GM18907 (cell line): ENCODE data around the gene SLC7A1.

Source experiments
- ATAC-seq: cut with Tn5 transposase; IDR thresholded peaks from one replicate; pipeline ENCODE4 v1.9.1; 2021; ENCODE audit warnings: mild to moderate bottlenecking, moderate library complexity; ENCODE audit not compliant: unreplicated experiment

Gene SLC7A1

DNA sequence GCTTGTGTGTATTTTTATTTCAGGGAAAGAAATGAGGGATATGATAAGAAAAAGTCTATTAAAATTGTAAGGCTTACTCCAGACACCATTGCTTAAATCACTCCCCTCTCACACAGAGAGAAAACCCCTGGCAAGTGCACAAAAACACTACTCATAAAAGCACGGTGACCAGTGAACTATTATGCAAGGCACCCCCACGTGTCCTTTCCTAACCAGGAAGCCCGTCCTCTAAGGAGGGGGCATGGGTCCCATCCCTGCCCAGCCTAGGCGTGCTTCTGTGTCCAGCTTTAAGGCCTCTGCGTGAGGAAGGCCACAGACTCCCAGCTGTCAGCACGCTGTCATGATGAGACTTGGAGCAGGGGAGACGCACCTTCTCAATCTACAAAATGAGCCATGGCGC is 83.5 kb downstream of the SLC7A1 start:
- ATAC-seq = no peak

DNA sequence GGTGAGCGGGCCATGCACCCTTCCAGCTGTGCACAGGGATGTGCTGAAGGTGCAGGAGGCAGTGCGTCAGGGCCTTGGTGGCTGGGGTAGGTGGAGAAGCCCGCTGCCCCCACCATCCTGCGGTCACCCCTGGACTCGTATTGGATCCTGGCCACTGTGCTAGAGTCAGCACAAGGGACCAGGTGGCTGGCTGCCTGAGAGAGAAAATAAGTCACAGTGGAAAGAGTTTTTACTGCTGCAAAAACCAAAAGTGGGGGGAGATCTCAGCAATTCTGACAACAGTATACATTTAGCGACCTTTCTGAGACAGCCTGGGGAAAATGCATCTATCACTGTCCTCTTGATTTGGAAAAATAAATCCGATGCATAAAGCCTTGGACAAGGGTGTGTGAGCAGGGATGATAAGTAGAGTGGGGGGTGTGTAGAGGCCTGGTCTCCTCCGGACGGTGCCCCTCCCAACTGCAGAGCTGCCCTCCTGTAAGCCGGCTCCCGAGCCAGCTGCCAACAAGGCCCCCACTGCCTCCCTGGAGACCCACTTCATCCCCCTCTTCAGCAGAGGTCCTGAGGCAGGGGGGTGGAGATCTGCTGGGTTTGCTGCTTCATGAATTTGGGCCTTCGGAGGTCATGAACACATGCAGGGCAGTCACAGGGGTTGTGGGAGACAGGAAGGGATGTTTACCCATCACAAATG is 84.2 kb downstream of the SLC7A1 start:
- ATAC-seq = no peak

DNA sequence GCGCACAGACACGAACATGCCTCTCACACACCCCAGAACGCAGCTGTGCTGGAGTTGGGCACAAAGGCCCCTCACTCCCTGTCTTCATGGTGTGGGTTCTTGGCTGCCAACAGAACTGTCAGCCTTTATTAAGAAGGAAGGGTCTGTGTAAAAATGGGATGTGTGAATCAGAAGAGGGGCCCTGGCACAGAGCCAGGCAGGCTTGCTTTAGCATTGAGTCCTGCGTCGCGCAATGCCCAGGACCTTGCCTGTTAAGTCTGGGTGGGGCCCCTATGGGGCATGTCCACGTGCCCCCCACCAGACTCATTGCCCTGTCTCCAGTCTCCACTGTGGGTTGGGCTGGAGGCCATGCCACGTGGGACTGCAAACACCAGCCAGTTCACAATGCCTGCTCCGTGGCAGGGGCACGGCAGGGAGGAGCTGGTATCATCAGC is 84.8 kb downstream of the SLC7A1 start:
- ATAC-seq = no peak

DNA sequence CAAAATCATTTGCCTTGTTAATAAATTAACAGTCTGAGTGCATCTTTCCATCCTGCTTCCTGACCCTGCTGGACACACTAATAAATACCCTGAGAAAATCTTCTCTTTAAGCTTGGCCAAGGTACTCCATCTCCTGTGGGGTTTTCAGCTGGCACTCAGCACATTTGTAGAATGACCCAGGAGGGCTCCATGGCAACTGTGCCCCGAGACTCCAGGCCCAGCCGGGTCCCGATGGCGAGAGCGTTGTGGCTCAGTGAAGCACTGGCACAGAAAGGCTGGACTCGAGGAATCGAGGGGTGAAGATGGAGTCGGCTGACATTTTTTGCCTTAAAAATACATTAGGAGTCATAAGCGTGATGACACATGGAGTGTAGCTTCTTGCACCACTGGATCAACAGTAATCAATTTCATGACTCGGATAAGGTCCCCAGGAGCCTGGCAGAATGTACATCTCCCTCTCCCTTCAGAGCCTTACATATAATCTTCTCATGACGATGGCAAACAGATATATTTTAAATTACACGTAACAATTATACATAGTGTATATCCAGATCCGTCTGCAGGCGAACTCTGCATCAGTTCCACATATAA is 85.4 kb downstream of the SLC7A1 start:
- no peak for ATAC-seq

DNA sequence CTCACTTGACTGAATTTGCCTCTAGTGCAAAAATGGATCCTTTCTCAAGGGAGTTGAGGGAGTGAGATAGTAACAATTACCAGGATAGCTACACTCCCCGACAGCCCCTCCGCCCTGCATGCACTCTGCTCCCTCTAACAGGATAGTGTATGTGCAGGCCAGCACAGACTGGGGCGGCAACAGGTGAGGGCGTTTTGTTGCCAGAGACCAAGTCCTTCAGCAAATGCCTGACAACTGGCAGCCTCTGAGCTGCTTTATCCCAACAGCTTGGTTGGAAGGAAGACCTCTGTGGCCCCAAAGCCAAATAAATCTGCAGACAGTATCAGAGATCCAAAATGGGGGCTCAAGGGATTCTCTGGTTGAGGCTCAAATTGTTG is 86.6 kb downstream of the SLC7A1 start:
- ATAC-seq = no peak

DNA sequence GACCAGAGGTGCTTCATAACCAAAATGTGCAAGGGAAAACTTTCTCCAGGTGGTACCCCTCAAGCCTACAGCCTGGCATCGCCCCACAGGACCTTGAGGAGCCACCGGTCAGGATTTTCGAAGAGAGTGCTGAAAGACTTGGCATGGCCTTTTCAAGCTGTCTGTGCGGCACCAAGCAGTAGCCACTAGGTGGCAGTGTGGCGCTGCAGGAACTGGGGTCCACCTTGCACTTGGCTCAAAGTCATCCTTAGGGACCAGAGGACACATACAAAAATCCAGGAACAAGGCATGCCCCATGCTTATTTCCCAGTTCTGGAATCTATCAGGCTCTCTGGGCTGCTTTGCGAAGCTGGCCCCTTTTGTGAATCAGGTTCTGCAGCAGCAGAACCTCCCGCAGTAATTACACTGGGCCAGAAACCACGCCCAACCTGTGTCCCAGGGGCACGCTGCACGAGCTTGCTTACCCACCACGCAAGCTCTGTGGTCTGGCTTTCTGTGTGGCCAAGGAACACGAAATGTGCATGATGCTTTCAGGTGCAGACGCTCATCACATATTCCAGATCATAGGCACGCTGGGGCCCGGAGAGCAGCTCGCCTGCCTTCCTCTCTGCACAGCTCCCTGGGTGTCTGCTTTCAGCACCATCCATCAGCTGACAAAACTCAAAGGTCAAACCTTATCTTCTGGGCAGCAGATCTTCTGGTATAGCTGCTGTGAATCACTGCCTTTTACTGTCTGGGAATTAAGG is 87.2 kb downstream of the SLC7A1 start:
- ATAC-seq = peak; percentile 76

DNA sequence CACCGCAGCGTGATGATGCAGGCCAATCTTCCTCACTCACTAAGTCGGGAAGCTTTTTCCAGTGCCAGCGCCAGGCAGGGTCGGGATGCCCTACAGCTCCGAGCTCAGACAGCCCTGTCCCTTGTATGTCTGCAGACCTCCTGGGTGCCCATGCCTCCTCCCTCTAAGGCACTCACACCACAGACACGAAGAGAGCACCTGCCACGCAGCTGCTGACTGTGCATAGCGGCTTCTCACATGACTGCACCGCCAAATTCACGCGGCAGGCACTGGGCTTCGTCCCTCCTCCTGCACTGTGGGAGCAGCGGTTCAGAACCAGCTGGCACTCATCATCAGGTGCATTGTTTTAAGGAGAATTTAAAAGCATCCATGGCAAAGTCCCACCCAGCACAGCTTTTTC is 88.1 kb downstream of the SLC7A1 start:
- ATAC-seq = no peak

DNA sequence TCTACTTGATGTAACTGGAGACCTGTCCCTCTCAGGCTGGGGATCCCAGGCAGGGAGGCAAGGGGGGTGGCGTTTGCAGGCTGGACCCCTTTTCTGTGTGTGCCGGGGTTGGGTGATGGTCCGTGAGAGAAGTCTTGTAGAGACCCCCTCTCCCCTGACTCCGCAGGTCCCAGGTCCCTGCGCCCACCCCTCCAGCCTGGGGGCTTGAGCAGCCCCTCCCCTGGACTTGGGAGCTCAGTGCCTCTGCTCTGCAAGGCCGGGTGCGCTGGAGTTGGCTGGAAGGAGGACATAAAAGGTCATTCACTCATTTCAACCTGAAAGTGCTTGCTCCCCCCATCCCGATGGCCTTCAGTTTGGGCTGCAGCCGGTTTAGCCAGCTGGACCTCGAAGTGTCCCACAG is 89.5 kb downstream of the SLC7A1 start:
- ATAC-seq = no peak

DNA sequence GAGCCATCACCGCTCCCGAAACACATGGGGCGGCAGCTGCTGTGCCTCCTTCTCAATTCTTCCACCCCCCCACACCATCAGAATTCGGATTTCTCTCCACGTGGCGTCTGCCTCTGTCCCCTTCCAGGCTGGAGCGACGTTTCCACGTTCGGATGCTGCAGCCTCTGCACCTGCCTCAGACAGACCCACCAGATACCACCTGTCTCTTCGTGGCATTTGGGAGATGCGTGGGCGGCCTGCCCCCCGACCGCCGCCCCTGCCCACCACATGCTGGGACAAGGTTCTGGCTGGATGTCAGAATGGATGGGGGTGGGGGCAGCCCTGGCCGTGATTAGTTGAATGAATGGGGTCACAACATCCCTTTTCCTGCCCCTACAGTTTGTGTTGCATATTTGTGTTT is 90.0 kb downstream of the SLC7A1 start:
- no peak for ATAC-seq

DNA sequence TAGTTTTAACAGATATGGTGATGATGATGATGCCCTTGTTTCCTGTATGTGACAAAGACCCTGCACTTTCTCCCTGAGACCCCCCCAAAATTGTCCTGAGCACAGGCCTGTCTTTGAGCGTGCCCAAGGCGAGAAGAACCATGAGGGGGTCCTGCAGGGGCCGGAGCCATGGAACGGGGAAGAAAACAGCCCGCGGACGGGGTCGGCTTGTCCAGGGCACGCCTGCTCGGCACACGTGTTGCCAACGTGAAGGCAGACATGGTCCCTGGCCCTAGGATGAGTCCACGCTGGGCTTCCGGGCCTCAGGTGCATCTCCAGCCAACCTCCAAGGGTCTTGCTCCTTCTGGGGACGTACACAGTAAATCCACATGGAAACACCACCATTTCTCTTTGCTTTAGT is 90.8 kb downstream of the SLC7A1 start:
- no peak for ATAC-seq

DNA sequence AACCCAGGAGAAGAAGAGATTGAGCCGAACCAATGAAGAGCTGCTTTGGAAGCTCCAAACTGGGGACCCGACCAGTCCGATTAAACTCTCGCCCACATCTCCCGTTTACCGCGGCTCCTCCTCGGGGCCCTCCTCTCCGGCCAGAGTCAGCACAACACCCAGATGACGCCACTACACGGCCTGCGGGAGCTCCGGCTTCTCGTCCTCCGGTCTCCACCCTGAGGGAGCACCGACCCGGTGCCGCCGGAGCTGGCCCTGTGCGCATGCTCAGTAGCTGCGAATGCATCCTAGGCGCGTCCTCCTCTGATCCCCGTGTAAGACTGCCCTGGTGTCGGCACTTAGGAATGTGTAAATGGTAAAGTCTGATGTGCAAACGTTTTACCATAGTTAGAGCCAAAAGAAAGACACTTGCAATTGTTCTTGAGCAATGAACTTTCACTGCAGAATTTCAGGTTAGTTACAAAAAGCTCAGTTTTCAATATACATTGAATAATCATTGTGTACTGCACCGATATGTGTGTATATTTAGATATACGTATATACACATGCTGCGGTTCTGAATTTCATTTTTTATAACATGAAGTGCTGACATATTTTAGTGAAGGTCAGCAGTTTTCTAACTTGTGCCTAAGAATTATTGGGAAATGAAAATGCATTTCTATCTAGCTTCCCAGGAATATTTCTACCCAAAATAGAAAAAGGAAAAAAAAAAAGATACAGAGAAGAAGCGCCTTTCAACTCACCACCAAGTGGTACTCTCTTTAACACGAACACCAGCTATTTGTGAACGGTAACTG is 92.2 kb downstream of the SLC7A1 start:
- no peak for ATAC-seq

DNA sequence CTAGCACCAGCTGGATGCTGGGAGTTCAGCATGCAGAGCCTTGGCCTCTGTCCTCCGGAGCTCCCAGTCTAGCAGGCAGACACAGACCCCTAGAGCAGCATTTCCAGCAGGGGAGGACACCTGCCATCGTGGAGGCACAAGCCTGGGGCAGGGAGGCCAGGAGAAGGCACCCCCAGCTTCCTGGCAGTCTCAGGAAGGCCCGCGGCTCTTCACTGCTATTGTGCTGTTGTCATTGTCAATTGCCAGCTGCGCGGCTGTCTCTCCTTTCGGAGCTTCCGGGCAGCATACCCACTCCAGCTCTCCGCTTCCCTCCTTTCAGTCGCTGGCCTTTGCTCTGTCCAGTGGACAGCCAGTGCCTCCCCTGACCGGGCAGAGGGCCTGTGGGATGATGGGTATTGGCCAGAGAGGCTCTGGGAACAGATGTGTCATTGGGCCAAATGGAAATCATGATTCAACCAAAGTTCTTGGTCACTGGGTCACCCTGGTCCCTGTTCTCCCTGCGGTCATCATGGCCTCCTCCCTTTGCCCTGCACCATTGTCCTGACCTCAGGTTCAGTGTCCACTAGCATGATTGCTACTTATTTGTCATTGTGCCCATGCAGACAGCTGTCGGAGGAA is 93.0 kb downstream of the SLC7A1 start:
- ATAC-seq = no peak

DNA sequence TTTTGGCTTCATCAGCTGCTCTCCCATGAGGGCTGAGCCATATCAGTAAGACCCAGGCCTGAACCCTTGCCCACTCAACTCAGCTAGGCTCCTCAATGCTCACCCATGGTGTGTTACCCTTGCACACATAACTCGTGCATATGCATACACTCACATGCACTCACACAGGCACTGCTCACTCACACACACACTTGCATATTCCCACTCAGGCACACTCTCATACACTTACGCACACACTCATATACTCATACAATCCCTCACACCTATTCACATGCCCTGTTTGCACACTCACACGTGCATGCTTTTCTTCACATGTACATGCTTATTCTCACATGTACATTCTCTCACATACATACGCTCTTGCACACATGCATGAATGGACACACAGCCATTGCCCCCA is 93.8 kb downstream of the SLC7A1 start:
- ATAC-seq = no peak

DNA sequence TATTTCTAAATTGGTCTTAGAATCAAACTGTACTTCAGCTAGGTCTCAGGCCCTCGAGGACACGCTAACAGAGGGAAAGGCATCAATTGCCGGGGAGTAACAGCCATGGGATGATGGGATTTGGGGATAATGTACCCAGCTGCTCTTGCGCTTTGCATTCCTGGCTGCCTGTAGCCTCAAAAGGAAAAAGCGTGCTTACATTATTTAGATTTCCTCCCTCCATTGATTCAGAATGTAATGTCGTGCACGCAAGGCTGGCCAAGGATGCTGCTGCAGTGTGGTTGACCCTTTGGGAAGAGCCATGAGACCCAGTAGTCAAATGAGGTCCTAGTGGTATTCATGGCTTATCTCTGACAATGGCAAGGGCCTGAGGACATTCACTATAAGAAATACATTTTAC is 95.1 kb downstream of the SLC7A1 start:
- ATAC-seq = no peak

DNA sequence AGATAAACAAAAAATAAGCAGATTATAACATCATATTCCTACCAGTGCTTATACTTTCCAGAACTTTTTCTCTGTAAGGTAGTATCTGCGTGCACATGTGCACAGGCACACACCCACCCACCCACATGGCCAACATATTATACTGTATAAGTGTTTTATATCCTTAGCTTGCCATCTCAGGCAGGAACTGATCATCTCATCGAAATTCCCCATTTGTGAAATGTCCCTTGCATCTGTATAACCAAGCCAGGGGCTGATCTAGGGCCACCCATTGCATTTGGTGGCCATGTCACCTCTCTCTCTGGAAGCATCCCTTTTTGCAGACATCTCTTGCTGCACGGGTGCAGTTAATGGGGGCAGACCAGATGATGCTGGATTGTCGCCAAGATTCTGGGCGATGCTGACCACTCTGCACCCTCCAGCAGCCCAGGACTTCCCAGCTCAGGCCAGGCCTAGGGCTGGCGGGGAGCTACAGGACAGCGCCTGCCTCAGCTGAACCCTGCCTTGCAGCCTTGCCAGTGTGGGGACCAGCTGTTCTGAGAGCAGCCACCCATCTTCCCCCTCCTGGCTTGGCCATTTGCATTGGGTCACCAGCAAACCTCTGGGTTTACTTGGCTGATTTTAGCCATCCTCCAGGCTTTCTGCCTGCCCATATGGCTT is 95.9 kb downstream of the SLC7A1 start:
- no peak for ATAC-seq

DNA sequence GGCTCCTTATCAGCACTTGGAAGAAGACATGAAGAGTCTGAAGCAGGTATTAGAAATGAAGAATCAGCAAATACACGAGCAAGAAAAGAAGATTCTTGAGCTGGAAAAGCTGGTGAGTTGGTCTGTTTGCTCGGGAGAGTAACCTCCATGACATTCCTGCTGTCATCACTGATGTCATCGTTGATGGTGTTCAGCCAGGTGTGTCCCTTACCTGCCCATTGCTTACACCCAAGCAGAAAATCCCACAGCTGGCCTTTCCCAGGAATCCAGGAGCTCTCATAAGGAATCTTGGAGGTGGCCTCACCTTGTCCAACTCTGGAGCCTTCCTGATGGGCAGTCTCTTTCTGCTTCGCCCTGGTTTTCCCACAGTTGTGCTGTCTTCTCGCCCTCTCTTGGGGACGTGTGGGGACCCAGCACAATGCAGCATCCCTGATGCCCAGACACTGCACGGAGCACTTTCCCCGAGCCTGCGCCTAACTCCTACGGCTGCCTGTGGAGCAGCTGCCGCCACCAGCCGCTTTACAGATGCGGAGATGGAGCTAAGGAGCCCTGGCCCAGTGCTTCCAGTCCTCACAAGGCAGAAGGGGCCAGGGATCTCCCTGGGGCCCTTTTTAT is 97.0 kb downstream of the SLC7A1 start:
- ATAC-seq = no peak

DNA sequence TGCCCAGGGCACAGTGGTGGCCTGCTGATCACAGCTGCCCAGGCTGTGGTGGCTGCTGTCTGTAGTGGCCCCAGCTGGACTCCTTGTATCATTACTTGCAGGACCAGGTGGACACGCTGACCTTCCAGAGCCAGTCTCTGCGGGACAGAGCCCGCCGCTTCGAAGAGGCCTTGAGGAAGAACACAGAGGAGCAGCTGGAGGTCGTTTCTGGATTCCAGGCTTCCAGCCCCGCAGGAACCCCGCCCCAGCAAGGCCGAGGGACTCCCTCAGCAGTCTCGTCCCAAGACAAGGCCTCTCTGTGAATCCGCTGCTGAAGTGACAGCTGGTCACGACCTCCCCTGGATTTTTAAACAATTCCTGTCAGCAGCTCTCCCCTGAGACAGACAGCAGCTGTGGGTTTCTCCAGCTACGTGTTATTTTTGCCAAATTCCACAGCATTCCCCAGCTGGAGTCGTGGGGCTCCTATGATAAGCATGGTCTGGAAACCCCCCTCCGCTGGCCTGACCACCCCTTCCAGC is 98.3 kb downstream of the SLC7A1 start:
- no peak for ATAC-seq

DNA sequence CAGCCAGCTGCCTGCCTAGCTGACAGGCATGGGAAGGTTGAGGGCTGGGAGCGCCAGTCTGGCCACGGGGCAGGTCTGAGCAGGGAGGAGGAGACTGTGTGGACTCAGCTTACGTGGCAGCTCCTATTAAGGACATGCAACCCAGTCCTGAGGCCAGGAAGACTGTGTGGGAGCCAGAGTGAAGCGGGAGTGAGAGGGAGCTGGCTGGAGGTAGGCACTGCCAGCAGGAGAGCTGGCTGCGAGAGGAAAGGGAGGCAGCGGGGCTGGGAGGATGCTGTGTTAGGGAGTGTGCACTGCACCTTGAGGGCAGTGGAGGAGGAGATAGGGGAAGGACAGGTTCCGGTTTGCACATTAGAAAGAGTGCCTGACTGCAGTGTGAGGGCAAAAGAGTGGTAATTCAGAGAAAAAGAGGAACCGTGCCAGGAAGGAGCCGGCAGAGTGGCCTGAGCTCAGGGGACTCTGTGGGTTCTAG is 99.2 kb downstream of the SLC7A1 start:
- ATAC-seq = peak; percentile 69

DNA sequence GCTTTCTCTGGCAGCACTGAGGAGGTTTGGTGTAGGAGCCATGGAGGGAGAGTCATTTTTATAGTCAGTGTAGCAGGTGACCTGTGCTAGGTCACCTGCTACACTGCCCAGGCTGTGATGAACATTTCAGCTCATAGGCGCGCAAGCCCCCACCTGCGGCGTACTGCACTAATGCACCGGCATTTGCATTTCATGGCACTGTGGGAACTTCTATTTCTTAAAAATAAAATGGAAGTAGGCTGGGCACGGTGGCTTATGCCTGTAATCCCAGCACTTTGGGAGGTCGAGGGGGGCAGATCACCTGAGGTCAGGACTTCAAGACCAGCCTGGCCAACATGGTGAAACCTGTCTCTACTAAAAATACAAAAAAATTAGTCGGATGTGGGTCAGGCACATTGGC is 101.0 kb downstream of the SLC7A1 start:
- ATAC-seq = no peak

DNA sequence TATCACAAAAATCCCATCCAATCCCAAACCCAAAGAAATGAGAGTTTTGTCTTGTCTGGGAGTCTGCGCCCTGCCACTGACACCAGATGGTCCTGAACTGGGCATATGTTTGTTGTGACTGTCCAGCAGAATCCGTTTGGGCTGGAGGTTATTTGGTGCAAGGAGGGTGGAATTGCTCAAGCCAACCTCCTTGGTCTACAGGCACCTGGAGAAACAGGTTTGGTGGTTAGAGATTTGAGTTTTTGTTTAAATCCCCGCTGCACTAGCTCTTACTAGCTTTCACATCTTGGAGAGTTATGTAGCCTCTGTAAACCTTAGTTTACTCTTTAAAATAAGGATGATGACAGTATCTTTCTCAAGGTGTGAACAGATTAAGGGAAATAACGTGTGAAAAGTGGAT is 101.7 kb downstream of the SLC7A1 start:
- ATAC-seq = no peak
